HEK293 (cell line): Measurements from ENCODE around the gene EFNA2.
A peak's percentile ranks its signal among the peaks of the same experiment; 100 is the strongest.

ENCODE experiments used
- BCL11A ChIP-seq: fragments of 450-650 bp; formaldehyde crosslinking; IDR thresholded peaks from 2 replicates; pipeline ENCODE4 v1.5.1; 2016; ENCODE audit warnings: low read depth, missing biosample characterization, missing genetic modification characterization
- EGR2 ChIP-seq: fragments of 450-650 bp; formaldehyde crosslinking; IDR thresholded peaks from 2 replicates; pipeline ENCODE4 v1.5.1; 2016; ENCODE audit warnings: low read depth, missing biosample characterization, missing genetic modification characterization
- FEZF1 ChIP-seq: fragments of 450-650 bp; formaldehyde crosslinking; IDR thresholded peaks from 2 replicates; pipeline ENCODE4 v1.5.1; 2016; ENCODE audit warnings: missing biosample characterization, missing genetic modification characterization
- GLI4 ChIP-seq: fragments of 450-650 bp; formaldehyde crosslinking; IDR thresholded peaks from 2 replicates; pipeline ENCODE4 v1.5.1; 2016; ENCODE audit warnings: missing biosample characterization, missing genetic modification characterization
- OSR2 ChIP-seq: fragments of 450-650 bp; formaldehyde crosslinking; IDR thresholded peaks from 2 replicates; pipeline ENCODE4 v1.5.1; 2016; ENCODE audit warnings: missing biosample characterization, missing genetic modification characterization
- PRDM6 ChIP-seq: fragments of 450-650 bp; formaldehyde crosslinking; IDR thresholded peaks from 2 replicates; pipeline ENCODE4 v1.5.1; 2017; ENCODE audit warnings: missing biosample characterization, missing genetic modification characterization
- REPIN1 ChIP-seq: fragments of 450-650 bp; formaldehyde crosslinking; IDR thresholded peaks from 2 replicates; pipeline ENCODE4 v1.5.1; 2017; ENCODE audit warnings: missing biosample characterization, missing genetic modification characterization, low read depth
- SCRT2 ChIP-seq: fragments of 450-650 bp; formaldehyde crosslinking; IDR thresholded peaks from 2 replicates; pipeline ENCODE4 v1.5.1; 2016; ENCODE audit warnings: missing biosample characterization, missing genetic modification characterization
- WT1 ChIP-seq: fragments of 450-650 bp; formaldehyde crosslinking; IDR thresholded peaks from 2 replicates; pipeline ENCODE4 v1.5.1; 2016; ENCODE audit warnings: missing biosample characterization, missing genetic modification characterization
- ZIC2 ChIP-seq: fragments of 450-650 bp; formaldehyde crosslinking; IDR thresholded peaks from 2 replicates; pipeline ENCODE4 v1.5.1; 2016; ENCODE audit warnings: missing biosample characterization, missing genetic modification characterization
- ZNF121 ChIP-seq: fragments of 450-650 bp; formaldehyde crosslinking; IDR thresholded peaks from 2 replicates; pipeline ENCODE4 v1.5.1; 2016; ENCODE audit warnings: missing biosample characterization, missing genetic modification characterization
- ZNF138 ChIP-seq: fragments of 450-650 bp; formaldehyde crosslinking; IDR thresholded peaks from 2 replicates; pipeline ENCODE4 v1.5.1; 2016; ENCODE audit warnings: missing biosample characterization, missing genetic modification characterization, borderline replicate concordance
- ZNF146 ChIP-seq: fragments of 450-650 bp; formaldehyde crosslinking; IDR thresholded peaks from 2 replicates; pipeline ENCODE4 v1.5.1; 2016; ENCODE audit warnings: missing biosample characterization, missing genetic modification characterization
- ZNF211 ChIP-seq: fragments of 450-650 bp; formaldehyde crosslinking; IDR thresholded peaks from 2 replicates; pipeline ENCODE4 v1.5.1; 2016; ENCODE audit warnings: low read depth, missing biosample characterization, missing genetic modification characterization
- ZNF23 ChIP-seq: fragments of 450-650 bp; formaldehyde crosslinking; IDR thresholded peaks from 2 replicates; pipeline ENCODE4 v1.5.1; 2016; ENCODE audit warnings: missing biosample characterization, missing genetic modification characterization, borderline replicate concordance
- ZNF248 ChIP-seq: fragments of 450-650 bp; formaldehyde crosslinking; IDR thresholded peaks from 2 replicates; pipeline ENCODE4 v1.5.1; 2017; ENCODE audit warnings: missing biosample characterization, missing genetic modification characterization
- ZNF266 ChIP-seq: fragments of 450-650 bp; formaldehyde crosslinking; IDR thresholded peaks from 2 replicates; pipeline ENCODE4 v1.5.1; 2016; ENCODE audit warnings: missing biosample characterization, missing genetic modification characterization, low read depth
- ZNF280C ChIP-seq: fragments of 450-650 bp; formaldehyde crosslinking; IDR thresholded peaks from 2 replicates; pipeline ENCODE4 v1.5.1; 2016; ENCODE audit warnings: missing biosample characterization, missing genetic modification characterization
- ZNF391 ChIP-seq: fragments of 450-650 bp; formaldehyde crosslinking; IDR thresholded peaks from 2 replicates; pipeline ENCODE4 v1.5.1; 2016; ENCODE audit warnings: low read depth, missing biosample characterization, missing genetic modification characterization, borderline replicate concordance
- ZNF404 ChIP-seq: fragments of 450-650 bp; formaldehyde crosslinking; IDR thresholded peaks from 2 replicates; pipeline ENCODE4 v1.5.1; 2017; ENCODE audit warnings: missing biosample characterization, missing genetic modification characterization
- ZNF426 ChIP-seq: fragments of 450-650 bp; formaldehyde crosslinking; IDR thresholded peaks from 2 replicates; pipeline ENCODE4 v1.5.1; 2017; ENCODE audit warnings: missing biosample characterization, missing genetic modification characterization, mild to moderate bottlenecking, inconsistent platforms, moderate library complexity
- ZNF48 ChIP-seq: fragments of 450-650 bp; formaldehyde crosslinking; IDR thresholded peaks from 2 replicates; pipeline ENCODE4 v1.5.1; 2016; ENCODE audit warnings: missing biosample characterization, missing genetic modification characterization
- ZNF585B ChIP-seq: fragments of 450-650 bp; formaldehyde crosslinking; IDR thresholded peaks from 2 replicates; pipeline ENCODE4 v1.5.1; 2016; ENCODE audit warnings: missing biosample characterization, missing genetic modification characterization
- ZNF600 ChIP-seq: fragments of 450-650 bp; formaldehyde crosslinking; IDR thresholded peaks from 2 replicates; pipeline ENCODE4 v1.5.1; 2016; ENCODE audit warnings: missing biosample characterization, missing genetic modification characterization
- ZNF645 ChIP-seq: fragments of 450-650 bp; formaldehyde crosslinking; IDR thresholded peaks from 2 replicates; pipeline ENCODE4; 2016; ENCODE audit warnings: missing biosample characterization, missing genetic modification characterization
- ZNF658 ChIP-seq: fragments of 450-650 bp; formaldehyde crosslinking; IDR thresholded peaks from 2 replicates; pipeline ENCODE4; 2016; ENCODE audit warnings: missing biosample characterization, missing genetic modification characterization
- ZNF701 ChIP-seq: fragments of 450-650 bp; formaldehyde crosslinking; IDR thresholded peaks from 2 replicates; pipeline ENCODE4 v1.5.1; 2016; ENCODE audit warnings: missing biosample characterization, missing genetic modification characterization
- TF ChIP-seq, protein P1 (sequence below): fragments of 450-650 bp; formaldehyde crosslinking; IDR thresholded peaks from 2 replicates; pipeline ENCODE4 v1.5.1; 2016; ENCODE audit warnings: missing biosample characterization, missing genetic modification characterization
- TF ChIP-seq, protein P2 (sequence below): fragments of 450-650 bp; formaldehyde crosslinking; IDR thresholded peaks from 2 replicates; pipeline ENCODE4 v1.5.1; 2017; ENCODE audit warnings: missing biosample characterization, mild to moderate bottlenecking, missing genetic modification characterization, moderate library complexity
- TF ChIP-seq, protein P3 (sequence below): fragments of 450-650 bp; formaldehyde crosslinking; IDR thresholded peaks from 2 replicates; pipeline ENCODE4 v1.5.1; 2016; ENCODE audit warnings: missing biosample characterization, missing genetic modification characterization

The EFNA2 gene

GRCh38 chr19:1251330-1252220, 34.1 kb upstream of the EFNA2 start (continued):
- TF ChIP-seq ZNF280C (no peak), ZNF138 (tag by site-specific recombination) (no peak), ZNF248 (tag by site-specific recombination) (no peak), OSR2 (tag by site-specific recombination) (no peak), ZNF121 (tag by site-specific recombination) (peak; percentile 37; the same call in 1 of the 2 replicates), ZNF426 (no peak), ZNF266 (tag by site-specific recombination) (no peak), FEZF1 (tag by site-specific recombination) (no peak), ZNF391 (tag by site-specific recombination) (peak; percentile 22; the same call in 1 of the 2 replicates), EGR2 (tag by site-specific recombination) (peak; percentile 58), ZNF404 (no peak), WT1 (0 out of 2 replicates have a peak, but pooled peaks have one; percentile 37), ZNF146 (tag by site-specific recombination) (0 out of 2 replicates have a peak, but pooled peaks have one; percentile 6), GLI4 (tag by site-specific recombination) (no peak), ZNF211 (no peak), ZNF600 (tag by site-specific recombination) (peak; percentile 89), ZNF585B (no peak), ZIC2 (tag by site-specific recombination) (0 out of 2 replicates have a peak, but pooled peaks have one; percentile 44), SCRT2 (0 out of 2 replicates have a peak, but pooled peaks have one; percentile 8), REPIN1 (no peak), ZNF701 (tag by site-specific recombination) (0 out of 2 replicates have a peak, but pooled peaks have one; percentile 6), ZNF48 (tag by site-specific recombination) (no peak), ZNF645 (tag by site-specific recombination) (no peak), BCL11A (tag by site-specific recombination) (no peak), ZNF23 (tag by site-specific recombination) (no peak), ZNF658 (no peak), PRDM6 (tag by site-specific recombination) (no peak)
- TF ChIP-seq, protein P1, sequence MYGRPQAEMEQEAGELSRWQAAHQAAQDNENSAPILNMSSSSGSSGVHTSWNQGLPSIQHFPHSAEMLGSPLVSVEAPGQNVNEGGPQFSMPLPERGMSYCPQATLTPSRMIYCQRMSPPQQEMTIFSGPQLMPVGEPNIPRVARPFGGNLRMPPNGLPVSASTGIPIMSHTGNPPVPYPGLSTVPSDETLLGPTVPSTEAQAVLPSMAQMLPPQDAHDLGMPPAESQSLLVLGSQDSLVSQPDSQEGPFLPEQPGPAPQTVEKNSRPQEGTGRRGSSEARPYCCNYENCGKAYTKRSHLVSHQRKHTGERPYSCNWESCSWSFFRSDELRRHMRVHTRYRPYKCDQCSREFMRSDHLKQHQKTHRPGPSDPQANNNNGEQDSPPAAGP (tag by site-specific recombination): peak; percentile 29; the same call in 1 of the 2 replicates
- TF ChIP-seq, protein P2, sequence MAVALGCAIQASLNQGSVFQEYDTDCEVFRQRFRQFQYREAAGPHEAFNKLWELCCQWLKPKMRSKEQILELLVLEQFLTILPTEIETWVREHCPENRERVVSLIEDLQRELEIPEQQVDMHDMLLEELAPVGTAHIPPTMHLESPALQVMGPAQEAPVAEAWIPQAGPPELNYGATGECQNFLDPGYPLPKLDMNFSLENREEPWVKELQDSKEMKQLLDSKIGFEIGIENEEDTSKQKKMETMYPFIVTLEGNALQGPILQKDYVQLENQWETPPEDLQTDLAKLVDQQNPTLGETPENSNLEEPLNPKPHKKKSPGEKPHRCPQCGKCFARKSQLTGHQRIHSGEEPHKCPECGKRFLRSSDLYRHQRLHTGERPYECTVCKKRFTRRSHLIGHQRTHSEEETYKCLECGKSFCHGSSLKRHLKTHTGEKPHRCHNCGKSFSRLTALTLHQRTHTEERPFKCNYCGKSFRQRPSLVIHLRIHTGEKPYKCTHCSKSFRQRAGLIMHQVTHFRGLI: no peak
- TF ChIP-seq, protein P3, sequence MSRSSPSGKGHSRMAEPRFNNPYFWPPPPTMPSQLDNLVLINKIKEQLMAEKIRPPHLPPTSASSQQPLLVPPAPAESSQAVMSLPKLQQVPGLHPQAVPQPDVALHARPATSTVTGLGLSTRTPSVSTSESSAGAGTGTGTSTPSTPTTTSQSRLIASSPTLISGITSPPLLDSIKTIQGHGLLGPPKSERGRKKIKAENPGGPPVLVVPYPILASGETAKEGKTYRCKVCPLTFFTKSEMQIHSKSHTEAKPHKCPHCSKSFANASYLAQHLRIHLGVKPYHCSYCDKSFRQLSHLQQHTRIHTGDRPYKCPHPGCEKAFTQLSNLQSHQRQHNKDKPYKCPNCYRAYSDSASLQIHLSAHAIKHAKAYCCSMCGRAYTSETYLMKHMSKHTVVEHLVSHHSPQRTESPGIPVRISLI (tag by site-specific recombination): no peak
